Measurements from ENCODE around the gene PPP1R14B. TPM values are rescaled to one million over a fixed set of nuclear protein-coding genes. Genes with fewer than 3 reads are reported as not detected.

The PPP1R14B gene
- polyA plus RNA-seq, 6 donors from 2014 or later = 21.2 to 49.9 (median 40.3) TPM

DNA sequence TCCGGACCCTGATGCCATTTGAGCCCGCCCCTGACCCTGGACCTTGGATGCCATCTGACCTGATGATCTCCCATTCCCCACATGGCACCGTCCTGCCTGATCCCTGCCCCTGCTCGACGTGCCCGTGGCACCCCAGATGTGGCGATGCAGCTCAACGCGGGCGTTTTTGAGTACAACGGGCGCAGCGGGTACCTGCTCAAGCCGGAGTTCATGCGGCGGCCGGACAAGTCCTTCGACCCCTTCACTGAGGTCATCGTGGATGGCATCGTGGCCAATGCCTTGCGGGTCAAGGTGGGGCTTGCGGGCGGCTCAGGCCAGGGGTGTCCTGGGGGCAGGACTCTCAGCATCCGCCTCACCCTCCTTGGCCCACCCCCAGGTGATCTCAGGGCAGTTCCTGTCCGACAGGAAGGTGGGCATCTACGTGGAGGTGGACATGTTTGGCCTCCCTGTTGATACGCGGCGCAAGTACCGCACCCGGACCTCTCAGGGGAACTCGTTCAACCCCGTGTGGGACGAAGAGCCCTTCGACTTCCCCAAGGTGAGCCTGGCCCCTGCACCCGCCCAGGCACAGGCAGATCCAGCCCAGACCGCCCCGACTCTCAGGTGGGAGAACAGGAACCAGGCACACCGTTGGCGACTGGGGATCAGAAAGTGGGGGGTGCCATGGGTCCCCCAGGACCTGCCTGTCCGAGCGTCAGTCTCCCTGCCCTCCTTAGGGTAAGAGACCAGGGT is 15.7 kb upstream of the PPP1R14B start:
- DNase-seq (no peak), ATAC-seq (ENCODE audit: low read depth in 2 of 2) (no peak)
- no peak overlapping the region for H3K27ac Mint-ChIP-seq
- peaks cover 0 to 7% of the 10 kb centered on the region in 2 donors for H3K36me3 Mint-ChIP-seq
- no peaks in the 10 kb centered on the region for H3K9me3 Mint-ChIP-seq
- peak overlapping the region in 1 of 8 donors; percentile 33 for H3K4me3 Mint-ChIP-seq
- no peaks in the 10 kb centered on the region for H3K27me3 Mint-ChIP-seq
- peaks cover 0 to 6% (median 5%) of the 10 kb centered on the region in 3 donors for H3K4me1 Mint-ChIP-seq

DNA sequence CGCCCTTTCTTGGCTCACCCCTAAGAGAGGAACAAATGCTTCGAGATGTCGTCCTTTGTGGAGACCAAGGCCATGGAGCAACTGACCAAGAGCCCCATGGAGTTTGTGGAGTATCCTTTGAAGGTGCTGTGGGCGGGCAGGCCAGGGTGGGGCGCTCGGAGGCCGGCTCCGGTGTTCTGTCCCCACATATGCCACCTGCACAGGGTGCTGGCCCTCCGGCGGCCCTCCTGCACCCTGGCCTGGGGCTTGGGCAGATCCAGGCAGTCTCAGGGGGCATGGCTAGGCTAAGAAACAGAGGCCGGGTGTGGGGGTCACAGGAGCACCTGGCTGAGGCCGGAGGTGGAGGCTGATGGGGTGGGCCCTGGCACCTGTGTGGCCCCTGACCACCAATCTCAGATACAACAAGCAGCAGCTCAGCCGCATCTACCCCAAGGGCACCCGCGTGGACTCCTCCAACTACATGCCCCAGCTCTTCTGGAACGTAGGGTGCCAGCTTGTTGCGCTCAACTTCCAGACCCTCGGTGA is 14.9 kb upstream of the PPP1R14B start:
- Mint-ChIP-seq H3K4me1 (peaks cover 0 to 6% (median 5%) of the 10 kb centered on the region in 3 donors), H3K9me3 (no peaks in the 10 kb centered on the region), H3K27me3 (no peaks in the 10 kb centered on the region), H3K4me3 (peak overlapping the region in 1 of 8 donors; percentile 33), H3K36me3 (peaks cover 0 to 7% of the 10 kb centered on the region in 2 donors), H3K27ac (no peak overlapping the region)
- DNase-seq (no peak), ATAC-seq (ENCODE audit: low read depth in 2 of 2) (no peak)

DNA sequence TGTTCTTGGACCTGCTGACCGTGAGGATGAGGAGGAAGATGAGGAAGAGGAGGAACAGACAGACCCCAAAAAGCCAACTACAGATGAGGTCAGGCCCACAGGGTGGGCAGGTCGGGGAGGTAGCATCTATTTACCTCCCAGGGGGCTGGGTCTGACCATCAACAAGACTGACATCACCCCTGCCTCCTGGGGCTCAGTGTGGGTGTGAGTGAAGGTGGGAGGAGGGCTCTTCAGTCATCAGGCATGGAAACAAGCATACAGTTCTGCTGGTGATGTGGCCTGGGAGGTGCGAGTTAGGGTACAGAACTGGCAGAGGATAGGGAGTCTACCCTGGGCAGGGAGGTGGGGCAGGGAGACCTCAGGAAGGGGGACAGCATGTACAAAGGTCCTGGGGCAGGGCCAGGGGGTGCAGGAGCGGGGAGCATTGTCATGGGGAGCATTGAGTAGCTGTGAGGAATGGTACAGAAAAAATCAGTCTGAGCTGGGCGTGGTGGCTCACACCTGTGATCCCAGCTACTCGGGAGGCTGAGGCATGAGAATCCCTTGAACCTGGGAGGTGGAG is 13.5 kb upstream of the PPP1R14B start:
- no peak overlapping the region for H3K4me3 Mint-ChIP-seq
- DNase-seq (no peak), ATAC-seq (ENCODE audit: low read depth in 2 of 2) (no peak)
- H3K4me1 Mint-ChIP-seq = peaks cover 0 to 6% (median 2%) of the 10 kb centered on the region in 3 donors
- H3K9me3 Mint-ChIP-seq = no peaks in the 10 kb centered on the region
- no peaks in the 10 kb centered on the region for H3K27me3 Mint-ChIP-seq
- no peak overlapping the region for H3K27ac Mint-ChIP-seq
- H3K36me3 Mint-ChIP-seq = peaks cover 0 to 7% of the 10 kb centered on the region in 2 donors

DNA sequence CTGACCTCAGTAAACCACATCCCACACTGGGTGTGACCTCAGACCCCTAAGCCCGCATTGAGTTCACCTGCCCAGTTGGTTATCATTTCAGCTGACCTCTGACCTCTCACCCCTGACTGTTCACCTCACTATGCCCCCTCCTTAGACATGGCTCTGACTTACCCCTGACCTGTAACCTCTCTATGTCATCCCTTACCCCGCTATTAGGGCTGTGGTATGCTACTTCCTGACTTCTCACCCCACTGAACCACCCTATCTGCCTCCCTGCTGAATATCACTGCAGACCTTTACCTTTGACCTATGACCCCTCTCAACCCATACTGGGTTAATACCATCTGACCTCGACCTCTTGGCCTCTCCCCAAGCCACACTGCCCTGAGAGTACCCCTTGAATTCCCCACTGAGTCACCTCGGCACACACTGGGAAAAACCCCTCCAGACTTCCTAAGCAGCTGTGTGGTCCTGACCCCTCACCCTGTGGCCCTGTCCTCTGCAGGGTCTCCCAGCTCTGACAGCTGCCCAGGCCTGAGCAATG is 12.9 kb upstream of the PPP1R14B start:
- ATAC-seq (ENCODE audit: low read depth in 2 of 2) = no peak
- no peak overlapping the region for H3K27ac Mint-ChIP-seq
- H3K36me3 Mint-ChIP-seq = peaks cover 0 to 7% of the 10 kb centered on the region in 2 donors
- no peak overlapping the region for H3K4me3 Mint-ChIP-seq
- no peak for DNase-seq
- no peaks in the 10 kb centered on the region for H3K9me3 Mint-ChIP-seq
- peaks cover 0 to 6% (median 0%) of the 10 kb centered on the region in 3 donors for H3K4me1 Mint-ChIP-seq
- H3K27me3 Mint-ChIP-seq = no peaks in the 10 kb centered on the region

DNA sequence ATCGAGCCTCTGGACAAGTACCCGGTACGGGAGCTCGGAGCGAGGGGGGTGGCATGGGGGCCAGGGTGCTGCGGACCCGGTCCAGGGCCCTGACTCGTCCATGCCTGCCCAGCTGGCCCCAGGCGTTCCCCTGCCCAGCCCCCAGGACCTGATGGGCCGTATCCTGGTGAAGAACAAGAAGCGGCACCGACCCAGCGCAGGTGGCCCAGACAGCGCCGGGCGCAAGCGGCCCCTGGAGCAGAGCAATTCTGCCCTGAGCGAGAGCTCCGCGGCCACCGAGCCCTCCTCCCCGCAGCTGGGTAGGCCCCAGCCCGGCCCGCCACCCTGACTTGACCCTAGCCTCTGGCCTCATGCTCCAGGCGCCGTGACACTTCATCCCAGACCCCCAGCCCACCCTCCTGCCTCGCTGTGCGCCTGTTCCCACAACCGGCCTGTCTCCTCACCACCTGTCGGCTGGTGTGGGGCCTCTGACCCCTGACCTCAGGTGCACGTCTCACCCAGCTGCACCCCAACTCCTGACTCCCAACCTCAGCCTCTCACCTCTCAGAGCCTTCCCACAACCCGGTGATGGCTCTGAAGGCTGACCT is 12.3 kb upstream of the PPP1R14B start:
- no peak overlapping the region for H3K27ac Mint-ChIP-seq
- peaks cover 0 to 6% (median 0%) of the 10 kb centered on the region in 3 donors for H3K4me1 Mint-ChIP-seq
- H3K27me3 Mint-ChIP-seq = no peaks in the 10 kb centered on the region
- no peak overlapping the region for H3K4me3 Mint-ChIP-seq
- peaks cover 0 to 7% of the 10 kb centered on the region in 2 donors for H3K36me3 Mint-ChIP-seq
- no peaks in the 10 kb centered on the region for H3K9me3 Mint-ChIP-seq
- ATAC-seq (ENCODE audit: low read depth in 2 of 2) (no peak), DNase-seq (no peak)

DNA sequence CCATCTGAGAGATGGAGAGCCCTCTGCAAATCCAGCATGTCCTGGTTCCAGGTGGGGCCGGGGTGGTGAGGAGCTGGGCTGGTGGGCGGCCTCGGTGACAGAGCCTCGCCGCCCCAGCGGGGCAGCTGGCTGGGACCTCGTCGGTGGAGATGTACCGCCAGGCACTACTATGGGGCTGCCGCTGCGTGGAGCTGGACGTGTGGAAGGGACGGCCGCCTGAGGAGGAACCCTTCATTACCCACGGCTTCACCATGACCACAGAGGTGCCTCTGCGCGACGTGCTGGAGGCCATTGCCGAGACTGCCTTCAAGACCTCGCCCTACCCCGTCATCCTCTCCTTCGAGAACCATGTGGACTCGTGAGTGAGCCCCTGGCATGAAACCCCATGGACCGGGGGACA is 11.6 kb upstream of the PPP1R14B start:
- DNase-seq (no peak), ATAC-seq (ENCODE audit: low read depth in 2 of 2) (no peak)
- Mint-ChIP-seq H3K4me1 (peaks cover 0 to 6% (median under 1%) of the 10 kb centered on the region in 3 donors), H3K27ac (peak overlapping the region in 1 of 6 donors; percentile 7), H3K4me3 (no peak overlapping the region), H3K27me3 (no peaks in the 10 kb centered on the region), H3K9me3 (no peaks in the 10 kb centered on the region), H3K36me3 (peaks cover 0 to 7% of the 10 kb centered on the region in 2 donors)

DNA sequence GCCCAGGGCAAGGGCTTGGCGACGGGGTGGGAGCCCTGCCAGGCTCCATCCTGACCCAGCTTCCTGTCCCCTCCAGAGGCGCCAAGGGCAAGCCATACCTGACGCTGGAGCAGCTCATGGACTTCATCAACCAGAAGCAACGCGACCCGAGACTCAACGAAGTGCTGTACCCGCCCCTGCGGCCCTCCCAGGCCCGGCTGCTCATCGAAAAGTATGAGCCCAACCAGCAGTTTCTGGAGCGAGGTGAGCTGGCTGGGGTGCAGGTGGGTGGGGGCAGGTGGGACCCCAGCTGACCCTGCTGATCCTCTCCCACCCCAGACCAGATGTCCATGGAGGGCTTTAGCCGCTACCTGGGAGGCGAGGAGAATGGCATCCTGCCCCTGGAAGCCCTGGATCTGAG is 9.6 kb upstream of the PPP1R14B start:
- DNase-seq = no peak
- Mint-ChIP-seq H3K36me3 (peaks cover 0 to 7% of the 10 kb centered on the region in 2 donors), H3K27ac (no peak overlapping the region)

DNA sequence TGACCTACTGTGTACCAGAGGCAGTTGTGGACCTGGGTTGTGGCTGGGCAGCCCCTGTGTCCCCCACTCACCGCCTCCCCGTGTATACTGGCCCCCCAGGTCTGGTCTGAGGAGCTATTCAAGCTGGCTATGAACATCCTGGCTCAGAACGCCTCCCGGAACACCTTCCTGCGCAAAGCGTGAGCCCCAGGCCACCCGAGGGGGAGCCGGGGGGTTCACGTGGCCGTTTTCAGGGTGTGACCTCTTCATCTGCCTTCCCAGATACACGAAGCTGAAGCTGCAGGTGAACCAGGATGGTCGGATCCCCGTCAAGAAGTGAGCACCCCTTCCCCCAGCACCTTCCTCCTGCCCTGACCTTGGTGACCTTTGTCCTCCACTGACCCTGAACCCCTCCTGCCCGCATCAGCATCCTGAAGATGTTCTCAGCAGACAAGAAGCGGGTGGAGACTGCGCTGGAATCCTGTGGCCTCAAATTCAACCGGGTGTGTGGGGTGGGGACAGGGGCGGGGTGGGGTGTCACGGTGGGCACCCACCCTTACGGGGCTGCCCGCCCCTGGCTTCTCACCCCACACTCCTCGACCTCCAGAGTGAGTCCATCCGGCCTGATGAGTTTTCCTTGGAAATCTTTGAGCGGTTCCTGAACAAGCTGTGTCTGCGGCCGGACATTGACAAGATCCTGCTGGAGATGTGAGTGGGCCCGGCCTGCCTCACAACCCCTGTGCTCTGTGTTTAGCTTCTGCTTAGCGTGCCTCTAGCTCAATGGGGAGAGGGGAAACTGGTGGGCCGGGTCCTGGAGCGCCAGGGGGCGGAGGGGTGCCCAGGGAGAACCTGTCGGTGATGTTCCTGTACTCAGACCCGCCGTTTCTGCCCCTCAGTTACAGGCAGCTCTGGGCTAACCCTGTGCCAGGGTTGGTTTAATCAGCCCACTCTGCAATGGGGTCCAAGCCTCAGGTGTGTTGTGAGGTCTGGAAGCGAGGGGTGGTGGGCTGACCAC is 8.7 kb upstream of the PPP1R14B start:
- no peak overlapping the region for H3K27ac Mint-ChIP-seq
- peak overlapping the region in 1 of 8 donors; percentile 34 for H3K4me3 Mint-ChIP-seq
- H3K27me3 Mint-ChIP-seq = no peaks in the 10 kb centered on the region
- peaks cover 0 to 7% of the 10 kb centered on the region in 2 donors for H3K36me3 Mint-ChIP-seq
- H3K4me1 Mint-ChIP-seq = peaks cover 14 to 16% (median 14%) of the 10 kb centered on the region in 3 donors
- H3K9me3 Mint-ChIP-seq = no peaks in the 10 kb centered on the region
- no peak for DNase-seq
- no peak for ATAC-seq (ENCODE audit: low read depth in 2 of 2)

More for the DNA sequence above, 9.6 kb upstream of the PPP1R14B start:
- ATAC-seq (ENCODE audit: low read depth in 2 of 2) = no peak
- peaks cover 9 to 16% (median 10%) of the 10 kb centered on the region in 3 donors for H3K4me1 Mint-ChIP-seq
- no peaks in the 10 kb centered on the region for H3K27me3 Mint-ChIP-seq
- no peak overlapping the region for H3K4me3 Mint-ChIP-seq
- no peaks in the 10 kb centered on the region for H3K9me3 Mint-ChIP-seq

DNA sequence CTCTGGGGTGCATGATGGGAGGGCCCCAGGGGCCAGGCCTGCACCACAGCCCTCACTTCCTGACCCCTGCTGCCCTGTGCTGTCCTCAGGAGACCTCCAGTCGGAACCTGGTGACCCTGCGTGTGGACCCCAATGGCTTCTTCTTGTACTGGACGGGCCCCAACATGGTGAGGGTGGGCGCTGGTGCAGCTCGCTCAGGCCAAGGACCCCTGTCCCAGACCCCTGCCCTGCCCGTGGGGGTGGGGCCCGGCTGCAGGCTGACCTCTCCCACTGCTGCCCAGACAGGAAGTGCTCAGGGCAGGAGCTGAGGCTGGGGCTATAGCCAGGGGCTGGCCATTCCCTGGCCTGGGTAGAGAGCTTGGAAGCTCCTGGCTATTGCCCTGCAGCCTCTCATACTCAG is 7.6 kb upstream of the PPP1R14B start:
- Mint-ChIP-seq H3K4me1 (peaks cover 14 to 19% (median 18%) of the 10 kb centered on the region in 3 donors), H3K4me3 (peak overlapping the region in 1 of 8 donors; percentile 79), H3K9me3 (no peaks in the 10 kb centered on the region), H3K27ac (no peak overlapping the region), H3K27me3 (no peaks in the 10 kb centered on the region), H3K36me3 (peaks cover 0 to 1% of the 10 kb centered on the region in 2 donors)
- ATAC-seq (ENCODE audit: low read depth in 2 of 2) (no peak), DNase-seq (no peak)

DNA sequence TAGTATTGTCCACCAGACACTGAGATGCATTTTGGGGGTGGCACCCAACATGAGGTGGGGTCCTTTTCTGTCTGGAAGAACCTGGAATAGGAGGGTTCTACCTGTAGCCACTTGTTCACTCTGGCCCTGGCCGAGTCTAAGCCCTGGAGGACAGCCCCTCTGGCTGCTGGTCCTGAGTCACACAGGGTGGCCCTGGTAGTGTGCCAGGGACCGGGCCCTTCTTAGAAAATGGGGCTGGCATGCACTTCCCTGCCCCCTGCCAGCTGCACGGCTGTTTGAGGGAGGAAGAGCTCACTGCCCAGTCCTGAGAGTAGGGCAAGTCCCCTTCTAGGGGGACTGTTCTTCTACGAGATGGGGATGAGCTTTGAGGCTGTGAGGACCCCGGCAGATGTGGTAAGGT is 6.7 kb upstream of the PPP1R14B start:
- Mint-ChIP-seq H3K36me3 (no peaks in the 10 kb centered on the region), H3K4me1 (peaks cover 14 to 21% (median 19%) of the 10 kb centered on the region in 3 donors), H3K27ac (no peak overlapping the region), H3K4me3 (peak overlapping the region in 4 of 8 donors; percentile 20 to 79 (median 42)), H3K27me3 (no peaks in the 10 kb centered on the region), H3K9me3 (no peaks in the 10 kb centered on the region)
- DNase-seq = no peak
- no peak for ATAC-seq (ENCODE audit: low read depth in 2 of 2)

DNA sequence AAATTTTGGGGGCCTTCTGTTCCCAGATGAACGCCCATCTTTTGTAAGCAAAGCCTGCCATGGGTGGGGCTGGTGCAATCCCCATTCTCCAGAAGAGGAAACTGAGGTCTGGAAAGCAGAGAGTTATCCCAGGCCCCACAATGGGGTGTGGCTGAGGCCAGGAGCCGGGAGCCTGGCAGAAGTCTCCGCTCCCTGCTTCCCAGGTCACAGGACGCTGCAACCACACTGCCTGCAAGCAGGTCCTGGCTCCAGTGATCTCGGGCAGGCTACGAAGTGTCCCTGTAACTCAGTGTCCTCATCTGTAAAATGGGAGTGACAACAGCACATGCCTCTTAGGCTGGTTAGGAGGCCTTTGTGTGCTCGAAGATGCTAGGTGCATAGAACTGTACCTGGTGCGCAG is 6.3 kb upstream of the PPP1R14B start:
- Mint-ChIP-seq H3K27me3 (no peaks in the 10 kb centered on the region), H3K27ac (no peak overlapping the region), H3K4me1 (peaks cover 17 to 25% (median 21%) of the 10 kb centered on the region in 3 donors), H3K4me3 (peak overlapping the region; percentile 6 to 90 (median 54)), H3K9me3 (no peaks in the 10 kb centered on the region), H3K36me3 (no peaks in the 10 kb centered on the region)
- ATAC-seq (ENCODE audit: low read depth in 2 of 2) (no peak), DNase-seq (no peak)

DNA sequence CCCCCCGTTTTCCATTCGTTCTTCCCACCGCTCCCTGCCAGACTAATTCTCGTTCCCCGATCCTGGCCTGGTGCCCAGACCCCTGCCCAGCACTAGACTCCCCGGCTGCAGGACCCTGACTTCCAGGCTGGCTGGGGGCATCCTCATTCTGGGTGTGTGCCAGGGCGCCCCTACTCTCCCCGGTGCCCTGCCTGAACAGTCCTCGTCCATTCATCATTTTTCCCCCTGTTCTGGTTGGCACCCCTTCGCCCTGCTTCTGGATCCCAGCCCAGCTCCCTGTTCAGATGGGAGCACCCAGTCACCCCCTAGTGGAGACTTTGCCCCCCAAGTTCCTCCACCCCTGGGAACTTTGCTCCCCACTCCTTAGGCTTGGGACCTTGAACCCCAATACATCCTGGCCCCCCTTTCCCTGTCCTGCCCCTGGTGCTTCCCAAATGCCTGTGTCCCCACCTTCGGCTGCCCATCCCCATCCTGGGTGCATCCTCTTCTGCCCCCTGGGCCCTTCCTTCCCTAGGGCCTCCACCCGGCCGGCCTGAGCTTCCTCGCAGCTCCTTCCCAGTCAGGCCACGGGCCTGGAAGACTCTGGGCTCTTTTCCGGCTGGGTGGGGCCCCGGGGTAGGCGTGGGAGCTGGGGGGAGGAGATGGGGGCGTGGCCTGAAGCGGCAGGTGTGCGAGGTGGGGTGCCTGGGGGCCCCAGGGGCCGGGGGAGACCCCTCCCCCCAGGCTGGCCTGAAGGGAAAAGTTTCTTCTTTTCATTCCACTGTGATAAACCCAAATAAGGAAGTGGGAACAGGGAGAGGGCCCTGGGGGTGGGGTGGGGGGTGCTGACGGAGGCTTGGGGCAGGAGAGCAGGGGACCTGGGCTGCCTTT is 5.5 kb upstream of the PPP1R14B start:
- ATAC-seq (ENCODE audit: low read depth in 2 of 2) = peak in 1 of 2 donors; percentile 5
- Mint-ChIP-seq H3K36me3 (no peaks in the 10 kb centered on the region), H3K4me1 (peaks cover 19 to 33% (median 25%) of the 10 kb centered on the region in 3 donors), H3K9me3 (no peaks in the 10 kb centered on the region), H3K27me3 (no peaks in the 10 kb centered on the region), H3K4me3 (peak overlapping the region; percentile 83 to 94 (median 89)), H3K27ac (peak overlapping the region in 5 of 6 donors; percentile 53 to 94 (median 79))
- DNase-seq = no peak

Measured in naive B cell (primary cell).